Measurements from ENCODE around the gene ACSM2B.
"Not testable (repeated sequence)": the region's sequence is repeated elsewhere in the genome, so short reads cannot be mapped to it uniquely, and the experiment has no call there.

DNA sequence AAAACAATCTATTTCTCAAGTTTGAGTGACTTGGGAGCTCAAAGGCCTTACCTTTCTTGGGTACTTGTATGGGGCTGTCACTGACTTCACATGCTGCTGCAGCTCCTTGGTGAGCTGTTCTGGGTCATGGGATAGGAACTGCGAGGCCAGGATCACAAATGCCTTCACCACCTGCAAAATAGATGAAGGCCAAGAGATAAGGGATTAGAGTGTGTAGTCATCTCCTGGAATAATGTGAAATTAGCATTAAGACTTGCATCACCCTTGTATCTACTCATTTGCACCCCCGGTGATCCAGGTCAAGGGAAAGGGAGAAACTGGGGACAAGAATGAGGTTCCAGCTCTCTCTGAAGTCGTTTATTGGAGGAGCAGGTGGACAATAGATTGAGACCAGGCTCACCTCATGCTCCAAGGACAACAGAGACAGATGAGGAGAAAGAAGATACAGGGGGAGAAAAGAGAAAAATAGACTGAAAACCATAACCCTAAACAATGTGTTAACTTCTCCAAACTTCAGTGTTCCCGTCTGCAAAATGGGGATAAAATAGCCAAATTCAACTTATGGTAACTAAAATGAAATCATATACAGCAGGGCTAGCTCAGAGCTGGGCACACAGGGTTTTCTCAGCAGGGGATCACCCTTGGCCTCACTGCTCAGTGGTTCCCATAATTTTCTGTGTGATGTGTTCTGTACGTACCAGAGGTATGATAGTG, 35.4 kb downstream of the ACSM2B start:
- TF ChIP-seq, protein P1, sequence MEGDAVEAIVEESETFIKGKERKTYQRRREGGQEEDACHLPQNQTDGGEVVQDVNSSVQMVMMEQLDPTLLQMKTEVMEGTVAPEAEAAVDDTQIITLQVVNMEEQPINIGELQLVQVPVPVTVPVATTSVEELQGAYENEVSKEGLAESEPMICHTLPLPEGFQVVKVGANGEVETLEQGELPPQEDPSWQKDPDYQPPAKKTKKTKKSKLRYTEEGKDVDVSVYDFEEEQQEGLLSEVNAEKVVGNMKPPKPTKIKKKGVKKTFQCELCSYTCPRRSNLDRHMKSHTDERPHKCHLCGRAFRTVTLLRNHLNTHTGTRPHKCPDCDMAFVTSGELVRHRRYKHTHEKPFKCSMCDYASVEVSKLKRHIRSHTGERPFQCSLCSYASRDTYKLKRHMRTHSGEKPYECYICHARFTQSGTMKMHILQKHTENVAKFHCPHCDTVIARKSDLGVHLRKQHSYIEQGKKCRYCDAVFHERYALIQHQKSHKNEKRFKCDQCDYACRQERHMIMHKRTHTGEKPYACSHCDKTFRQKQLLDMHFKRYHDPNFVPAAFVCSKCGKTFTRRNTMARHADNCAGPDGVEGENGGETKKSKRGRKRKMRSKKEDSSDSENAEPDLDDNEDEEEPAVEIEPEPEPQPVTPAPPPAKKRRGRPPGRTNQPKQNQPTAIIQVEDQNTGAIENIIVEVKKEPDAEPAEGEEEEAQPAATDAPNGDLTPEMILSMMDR (IDR thresholded peaks at IDR 0.05; ENCODE audit: insufficient read depth, low read depth, low read length), result not testable (repeated sequence)
- not testable (repeated sequence) for TF ChIP-seq EZH2 (IDR thresholded peaks at IDR 0.05; ENCODE audit: insufficient read depth, low read length)
